Middle frontal gyrus (tissue), 1 donor: ENCODE results near the gene ULK1.

Source experiments
- DNase-seq: peaks from one replicate; pipeline ENCODE4 v3.0.0-alpha.2; 2015; ENCODE audit warnings: low spot score; ENCODE audit errors: extremely low spot score

ULK1 gene

GRCh38 chr12:131907379-131908091 is 13.1 kb downstream of the ULK1 start:
- no peak for DNase-seq

GRCh38 chr12:131908092-131909080 is 14.0 kb downstream of the ULK1 start:
- no peak for DNase-seq

DNA sequence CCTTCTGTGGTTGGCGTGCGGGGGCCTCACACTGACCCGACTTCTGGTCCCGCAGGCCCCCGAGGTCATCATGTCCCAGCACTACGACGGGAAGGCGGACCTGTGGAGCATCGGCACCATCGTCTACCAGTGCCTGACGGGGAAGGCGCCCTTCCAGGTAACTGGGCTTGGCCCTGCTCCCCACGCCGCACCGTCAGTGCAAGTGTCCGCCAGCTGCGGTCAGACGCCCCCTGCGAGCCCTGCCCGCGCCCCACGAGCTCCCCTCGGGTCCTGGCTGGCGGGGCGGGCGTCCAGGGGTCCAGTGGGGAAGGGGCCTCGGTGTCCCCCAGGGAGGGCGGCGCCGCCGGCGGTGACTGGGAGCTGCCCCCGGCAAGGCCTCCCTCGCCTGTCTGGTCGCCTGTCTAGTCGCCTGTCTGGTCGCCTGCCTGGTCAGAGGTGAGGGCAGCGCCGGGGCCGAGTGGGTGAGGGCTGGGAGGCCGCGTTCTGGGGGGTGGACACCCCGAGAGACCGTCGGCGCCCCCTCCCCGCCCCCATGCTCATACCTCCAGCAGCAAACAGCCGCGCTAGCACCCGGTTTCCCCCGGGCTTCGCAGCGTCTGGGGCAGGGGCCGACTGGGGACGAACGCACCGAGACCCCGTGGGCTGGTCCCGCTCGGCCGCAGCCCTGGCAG is 14.8 kb downstream of the ULK1 start:
- no peak for DNase-seq

DNA sequence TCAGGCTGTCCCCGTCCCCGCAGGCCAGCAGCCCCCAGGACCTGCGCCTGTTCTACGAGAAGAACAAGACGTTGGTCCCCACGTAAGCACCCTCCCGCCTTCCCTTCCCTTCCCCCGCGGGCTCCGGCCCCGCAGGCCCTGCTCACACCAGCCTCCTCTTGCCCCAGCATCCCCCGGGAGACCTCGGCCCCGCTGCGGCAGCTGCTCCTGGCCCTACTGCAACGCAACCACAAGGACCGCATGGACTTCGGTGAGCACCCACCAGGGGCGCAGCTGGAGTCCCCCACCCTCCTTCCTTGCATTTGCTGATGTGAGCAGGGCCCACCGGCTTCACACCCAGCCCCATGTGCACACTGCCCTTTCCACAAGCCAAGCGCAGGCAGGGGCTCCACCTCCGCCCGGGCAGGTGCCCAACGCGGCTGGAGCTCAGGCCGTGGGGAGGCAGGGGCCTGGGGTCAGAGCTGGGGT is 15.4 kb downstream of the ULK1 start:
- DNase-seq: no peak

- no peak for DNase-seq
Observed at GRCh38 chr12:131910302-131911027, 16.0 kb downstream of the ULK1 start.

- no peak for DNase-seq
Observed at GRCh38 chr12:131911028-131911650, 16.7 kb downstream of the ULK1 start.

GRCh38 chr12:131911851-131912477 is 17.5 kb downstream of the ULK1 start:
- no peak for DNase-seq

- DNase-seq: no peak
Observed at GRCh38 chr12:131912518-131913274, 18.3 kb downstream of the ULK1 start.

- DNase-seq: no peak
Observed at GRCh38 chr12:131913666-131914065, 19.2 kb downstream of the ULK1 start.

GRCh38 chr12:131914179-131914702 is 19.8 kb downstream of the ULK1 start:
- no peak for DNase-seq

- no peak for DNase-seq
Observed at GRCh38 chr12:131915000-131915689, 20.7 kb downstream of the ULK1 start.

DNA sequence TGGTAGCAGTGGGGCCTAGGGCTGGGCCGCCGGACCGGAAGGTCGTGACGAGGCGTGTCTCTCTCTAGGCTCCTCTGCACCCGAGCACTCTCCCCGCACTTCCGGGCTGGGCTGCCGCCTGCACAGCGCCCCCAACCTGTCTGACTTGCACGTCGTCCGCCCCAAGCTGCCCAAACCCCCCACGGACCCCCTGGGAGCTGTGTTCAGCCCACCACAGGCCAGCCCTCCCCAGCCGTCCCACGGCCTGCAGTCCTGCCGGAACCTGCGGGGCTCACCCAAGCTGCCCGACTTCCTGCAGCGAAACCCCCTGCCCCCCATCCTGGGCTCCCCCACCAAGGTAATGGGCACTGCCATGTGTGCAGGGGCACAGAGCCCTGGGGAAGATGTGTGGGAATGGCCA is 21.4 kb downstream of the ULK1 start:
- no peak for DNase-seq

- DNase-seq: no peak
Observed at GRCh38 chr12:131916306-131917138, 22.1 kb downstream of the ULK1 start.

DNA sequence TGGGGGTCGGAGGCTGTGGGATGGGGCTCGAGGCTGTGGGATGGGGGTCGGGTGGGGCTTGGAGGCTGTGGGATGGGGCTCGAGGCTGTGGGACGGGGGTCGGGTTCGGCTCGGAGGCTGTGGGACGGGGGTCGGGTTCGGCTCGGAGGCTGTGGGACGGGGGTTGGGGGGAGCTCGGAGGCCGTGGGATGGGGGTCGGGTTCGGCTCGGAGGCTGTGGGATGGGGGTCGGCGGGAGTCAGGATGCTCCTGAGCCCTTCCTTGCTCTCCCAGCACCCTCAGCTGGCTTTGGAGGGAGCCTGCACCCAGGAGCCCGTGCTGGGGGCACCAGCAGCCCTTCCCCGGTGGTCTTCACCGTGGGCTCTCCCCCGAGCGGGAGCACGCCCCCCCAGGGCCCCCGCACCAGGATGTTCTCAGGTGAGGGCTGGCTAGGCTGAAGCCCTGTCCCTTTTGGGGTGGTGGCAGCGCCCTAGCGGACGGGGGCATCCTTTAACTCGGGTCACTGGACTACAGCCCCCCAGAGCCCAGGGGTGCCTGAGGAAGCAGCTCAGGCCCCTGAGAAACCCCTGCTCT is 22.8 kb downstream of the ULK1 start:
- DNase-seq: no peak

- no peak for DNase-seq
Observed at GRCh38 chr12:131917711-131918306, 23.4 kb downstream of the ULK1 start.

GRCh38 chr12:131918311-131919050 is 24.1 kb downstream of the ULK1 start:
- DNase-seq: no peak
